HG02840 (cell line): Measurements from ENCODE around the gene VPS13D.

Experiments used
- ATAC-seq: cut with Tn5 transposase; IDR thresholded peaks from one replicate; pipeline ENCODE4 v1.9.1; 2021; ENCODE audit warnings: mild to moderate bottlenecking, moderate library complexity, moderate number of reproducible peaks; ENCODE audit not compliant: unreplicated experiment, low FRiP score

Gene VPS13D

DNA sequence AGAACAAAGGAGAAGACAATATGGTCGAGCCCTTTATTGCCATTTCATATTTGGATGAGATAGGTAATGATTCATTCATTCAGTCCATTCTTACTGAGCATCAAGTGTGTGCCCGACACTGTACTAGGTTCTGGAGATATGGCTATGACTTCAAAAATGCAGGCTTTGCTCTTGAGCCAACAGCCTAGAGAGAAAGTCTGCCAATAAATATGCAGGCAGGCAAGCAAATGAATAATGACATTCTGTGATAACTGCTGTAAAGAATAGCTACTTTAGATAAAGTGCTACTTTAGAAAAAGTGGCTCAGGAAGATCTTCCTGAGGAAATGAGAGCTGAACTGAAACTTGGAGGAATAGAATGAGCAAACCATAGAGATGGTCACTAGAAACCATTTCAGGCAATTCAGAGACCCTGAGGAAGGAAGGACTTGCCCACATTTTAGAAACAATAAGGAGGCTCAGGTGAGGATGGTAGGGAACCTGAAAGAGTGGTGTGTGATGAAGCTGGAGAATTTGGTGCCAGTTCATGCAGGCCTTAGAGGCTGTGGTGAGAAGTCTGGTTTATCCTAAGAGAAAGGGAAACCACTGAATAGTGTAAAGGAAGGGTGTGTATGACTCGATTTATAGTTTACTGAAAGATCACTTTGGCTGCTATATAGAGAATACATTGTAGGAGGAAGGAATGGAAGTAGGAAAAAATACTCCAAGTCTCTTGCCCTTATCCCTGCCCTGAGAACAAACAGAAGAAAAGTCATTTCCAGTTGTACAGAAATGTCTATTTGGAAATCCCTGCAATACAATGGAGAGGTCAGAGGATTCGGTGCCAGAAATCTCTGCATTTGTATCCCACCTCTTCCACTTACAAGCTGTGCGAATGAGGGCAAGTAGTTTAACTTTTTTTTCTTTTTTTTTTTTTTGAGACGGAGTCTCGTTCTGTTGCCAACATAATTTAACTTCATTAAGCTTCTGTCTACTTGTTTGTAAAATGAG is 167.9 kb downstream of the VPS13D start:
- ATAC-seq: no peak

DNA sequence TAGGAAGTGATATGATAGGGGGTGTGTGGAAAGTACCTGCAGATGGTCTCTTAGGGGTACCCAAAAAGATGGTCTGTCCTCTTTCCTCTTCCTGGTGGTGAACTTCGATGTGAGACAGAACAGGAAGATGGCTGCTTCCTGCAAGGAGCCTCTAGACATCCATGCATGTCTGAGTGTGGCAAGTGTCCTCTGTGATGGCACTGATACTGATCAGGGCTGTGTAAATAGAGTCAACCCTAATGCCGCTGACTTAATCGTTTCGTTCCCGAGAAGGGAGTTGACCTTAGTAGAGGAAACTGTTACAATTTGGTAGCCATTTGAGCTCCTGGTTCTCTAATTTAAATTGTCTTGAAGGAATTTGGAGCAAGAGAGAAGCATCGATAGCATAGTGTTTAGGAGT is 168.6 kb downstream of the VPS13D start:
- ATAC-seq: no peak

DNA sequence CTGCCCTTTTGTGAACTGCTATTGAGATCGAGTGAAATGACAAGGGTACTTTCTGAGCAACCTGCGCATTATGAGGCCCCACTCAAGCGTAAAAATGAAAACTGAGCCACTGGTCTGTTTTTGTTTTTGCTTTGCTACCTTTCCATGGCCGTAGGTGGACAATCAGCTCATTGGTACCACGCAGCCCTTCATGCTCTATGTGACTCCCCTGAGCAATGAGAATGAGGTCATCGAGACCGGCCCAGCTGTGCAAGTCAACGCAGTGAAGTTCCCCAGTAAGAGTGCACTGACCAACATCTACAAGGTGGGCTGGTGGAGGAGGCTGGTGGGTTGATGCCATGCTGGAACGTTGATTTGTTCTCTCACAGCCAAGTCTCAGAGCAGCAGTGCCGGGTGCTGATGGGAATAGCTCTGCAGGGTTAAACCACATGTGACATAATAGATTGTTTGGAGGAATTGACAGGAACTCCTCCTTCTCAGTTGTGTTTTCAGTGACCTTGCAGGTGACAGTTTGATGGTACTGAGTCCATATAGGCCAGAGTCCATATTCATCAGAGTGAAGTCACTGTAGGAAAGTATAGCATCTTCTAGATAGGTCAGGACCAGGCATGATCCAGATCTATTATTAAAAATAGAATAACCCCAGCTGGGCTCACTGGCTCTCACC is 170.3 kb downstream of the VPS13D start:
- no peak for ATAC-seq

DNA sequence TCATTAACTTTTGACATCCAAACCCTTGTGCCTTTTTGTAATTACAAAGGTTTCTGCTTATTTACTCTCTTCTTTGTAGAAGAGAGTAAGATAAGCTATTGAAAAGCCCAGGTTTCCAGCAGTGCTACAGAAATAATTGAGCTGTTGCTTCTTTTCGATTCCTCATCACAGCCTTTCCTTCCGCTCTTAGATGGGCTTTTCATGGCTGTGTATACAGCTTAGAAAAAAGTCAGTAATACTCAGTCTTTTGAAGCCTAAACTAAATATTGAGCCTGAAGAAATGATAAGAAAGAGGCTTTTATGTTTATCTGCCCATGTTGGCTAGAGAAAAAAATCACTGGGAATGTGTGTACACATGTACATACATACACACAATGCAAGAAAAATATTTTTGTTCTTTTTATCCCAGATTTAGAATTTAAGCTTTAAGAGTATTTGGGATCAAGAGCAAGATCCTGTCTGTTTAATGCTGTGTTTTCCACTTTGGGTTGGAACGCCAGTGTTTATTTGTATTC is 172.4 kb downstream of the VPS13D start:
- no peak for ATAC-seq

DNA sequence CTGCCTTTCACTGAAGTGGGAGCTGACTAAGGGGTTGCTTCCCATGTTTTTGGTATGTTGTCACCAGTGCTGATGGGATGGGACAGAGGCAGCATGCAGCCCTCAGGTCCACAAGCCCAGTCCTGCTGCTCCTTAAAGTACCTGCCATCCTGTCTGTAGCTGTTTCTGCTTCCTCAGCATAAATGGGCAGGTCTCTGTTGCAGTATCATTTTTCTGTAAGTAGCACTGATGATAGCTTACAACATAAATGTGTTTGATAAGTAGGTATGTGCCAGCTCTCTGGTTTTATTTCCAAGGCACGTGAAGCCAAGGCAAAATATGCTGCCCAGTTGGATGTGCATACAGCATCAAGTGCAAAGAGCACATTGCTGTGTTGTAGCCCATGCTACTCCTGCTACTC is 173.0 kb downstream of the VPS13D start:
- ATAC-seq: no peak

DNA sequence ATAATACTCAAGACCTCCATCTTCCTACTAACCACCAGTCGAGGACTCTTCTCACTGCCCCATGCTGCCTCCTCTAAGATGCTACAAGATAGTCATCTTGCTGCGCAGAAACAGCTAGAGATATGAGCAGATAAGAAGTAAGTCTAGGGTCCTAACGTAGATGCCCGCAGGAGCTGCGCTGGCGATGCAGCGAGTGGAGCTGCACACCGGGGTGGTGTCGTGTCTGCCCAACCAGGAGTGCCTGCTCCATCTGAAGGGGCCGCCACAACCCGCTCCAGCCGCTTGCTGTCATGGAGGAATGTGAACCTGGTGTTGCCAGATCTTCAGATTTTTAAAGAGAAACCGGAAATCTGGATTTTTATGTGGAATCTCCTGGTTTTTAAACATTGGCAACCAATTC is 175.1 kb downstream of the VPS13D start:
- ATAC-seq: no peak

DNA sequence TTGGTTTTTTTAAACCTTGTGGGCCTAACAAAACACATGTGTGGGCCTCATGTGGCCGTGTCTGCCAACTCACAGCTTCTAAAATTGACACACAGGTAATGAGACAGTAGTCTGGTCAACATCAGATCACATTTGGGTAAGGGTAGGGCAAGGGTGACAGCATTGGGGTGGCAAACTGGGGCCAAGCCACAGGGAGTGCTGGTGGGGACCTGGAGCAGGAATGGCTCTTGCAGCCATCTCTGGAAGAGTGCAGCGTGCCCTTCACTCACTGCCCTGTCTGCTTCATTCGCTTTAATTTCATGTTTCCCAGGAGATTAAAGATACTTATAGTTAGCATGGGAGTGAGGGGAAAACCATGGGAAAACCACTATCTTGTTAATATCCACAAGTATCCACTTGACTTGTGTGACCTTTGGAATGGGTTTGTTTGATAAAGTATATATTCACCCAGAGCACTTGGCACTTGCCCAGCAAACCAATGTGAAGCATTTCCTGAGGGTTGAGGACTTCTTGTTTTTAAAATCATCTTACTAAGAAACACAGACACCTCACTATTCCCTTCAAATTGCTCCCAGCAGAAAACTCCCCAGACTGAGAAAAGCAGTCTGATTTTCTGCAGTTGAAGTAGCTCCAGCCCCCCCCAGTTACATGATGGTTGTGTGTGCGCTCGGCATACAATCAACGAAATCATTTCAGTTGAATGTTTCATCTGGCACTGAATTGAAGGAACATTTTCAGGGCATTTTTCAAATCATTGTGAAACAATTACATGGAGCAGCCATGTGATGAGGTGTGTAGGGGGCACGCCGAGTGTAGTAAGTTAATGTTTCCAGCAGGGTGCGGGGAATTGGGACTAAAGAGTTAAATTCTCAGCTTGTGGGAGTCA is 175.7 kb downstream of the VPS13D start:
- ATAC-seq: no peak

DNA sequence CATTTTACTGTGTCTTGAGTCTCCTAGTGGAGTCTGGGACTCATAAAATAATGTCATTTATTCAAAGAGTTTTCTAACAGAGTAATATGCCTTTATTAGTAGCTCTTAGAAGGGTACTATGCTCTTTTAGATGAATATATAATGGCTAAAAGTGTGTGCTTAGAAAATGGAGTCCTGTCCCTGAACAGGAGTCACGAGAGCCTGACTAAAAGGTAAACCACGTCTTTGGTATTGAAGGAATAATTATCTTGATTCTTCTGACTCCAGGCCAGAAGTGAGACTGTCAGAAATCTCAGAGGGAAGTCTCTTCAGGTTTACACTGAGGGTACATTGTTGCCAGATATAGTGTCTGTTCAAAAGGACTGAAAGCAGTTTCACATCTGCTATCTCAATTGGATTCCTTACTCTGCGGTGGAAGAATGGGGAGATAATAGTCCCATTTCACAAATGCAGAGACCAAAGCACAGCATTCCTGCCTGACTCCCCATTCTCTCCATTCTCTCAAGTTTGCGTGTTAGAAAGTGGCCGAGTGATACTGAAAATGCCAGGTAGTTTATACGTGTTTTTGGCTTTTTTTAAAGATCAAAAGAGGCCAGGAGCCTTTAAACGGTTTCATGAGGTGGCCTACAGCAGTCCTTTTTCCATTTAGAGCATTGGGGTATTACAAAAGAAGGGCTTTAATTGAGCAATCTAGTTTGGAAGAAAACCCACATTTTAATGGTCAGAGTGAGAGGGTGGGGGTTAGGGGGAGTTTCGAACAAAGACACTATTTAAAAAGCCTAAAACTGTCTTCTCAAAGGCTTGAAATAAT is 176.6 kb downstream of the VPS13D start:
- no peak for ATAC-seq

DNA sequence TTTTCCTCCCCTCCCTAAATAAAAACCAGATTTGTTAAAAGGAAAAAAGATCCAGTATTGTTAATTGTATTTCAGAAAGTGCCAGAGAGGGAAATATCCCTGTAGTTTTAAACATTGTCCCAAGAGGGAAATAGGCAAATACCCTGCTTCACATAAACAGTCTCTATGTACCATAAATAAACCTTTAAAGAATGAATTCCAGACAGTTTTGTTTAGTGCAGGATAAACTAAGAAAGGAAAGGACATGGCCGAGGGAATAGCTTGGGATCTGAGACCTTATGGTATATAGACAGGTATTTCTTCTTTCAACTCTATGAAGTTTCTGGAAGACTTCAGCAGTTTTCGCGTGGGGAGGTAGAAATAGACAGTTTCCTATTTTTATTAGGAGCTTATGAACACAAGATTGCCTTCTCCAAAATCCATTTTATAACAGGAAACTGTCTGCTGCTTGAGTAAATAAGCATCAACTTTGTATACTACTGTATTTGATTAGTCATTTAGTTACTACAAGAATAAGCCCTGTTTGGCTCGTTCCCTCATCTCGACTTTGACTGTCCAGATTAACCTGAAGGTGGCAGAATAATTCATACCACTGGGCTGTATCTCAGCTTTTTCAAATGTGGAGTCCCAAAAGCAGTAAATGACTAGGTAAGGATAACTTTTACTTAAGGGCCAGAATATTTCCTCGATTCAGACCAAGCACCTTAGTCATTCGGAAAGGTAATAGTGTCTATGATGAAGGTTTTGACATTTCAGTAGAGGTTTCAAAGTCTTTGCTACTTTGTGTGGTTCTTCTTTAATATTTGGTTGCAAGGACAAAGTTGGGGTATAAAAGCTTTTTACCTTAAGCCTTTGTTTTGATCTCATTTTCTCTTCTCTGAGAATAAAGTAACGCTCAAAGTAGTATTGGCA is 177.5 kb downstream of the VPS13D start:
- no peak for ATAC-seq

DNA sequence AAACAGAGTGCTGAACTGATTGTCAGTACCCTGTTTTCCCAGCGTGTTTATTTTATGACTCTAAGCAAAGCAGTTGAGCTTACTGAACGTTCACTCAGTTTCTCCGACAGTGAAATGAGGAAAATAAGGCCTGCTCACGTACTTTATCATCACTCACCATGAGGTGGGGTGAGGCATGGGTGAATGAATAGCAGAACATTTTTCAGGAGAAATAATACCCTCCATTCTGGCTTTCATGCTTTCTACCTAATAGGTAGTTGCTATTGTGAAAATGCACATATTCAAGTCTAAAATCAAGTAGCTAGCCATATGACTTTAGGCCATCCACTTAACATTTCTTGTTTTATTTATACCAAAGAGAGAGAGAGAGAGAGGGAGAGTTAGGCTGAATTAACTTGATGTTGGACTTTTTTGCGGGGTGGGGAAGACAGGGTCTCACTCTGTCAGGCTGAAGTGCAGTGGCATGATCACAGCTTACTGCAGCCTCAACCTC is 178.2 kb downstream of the VPS13D start:
- ATAC-seq: no peak

DNA sequence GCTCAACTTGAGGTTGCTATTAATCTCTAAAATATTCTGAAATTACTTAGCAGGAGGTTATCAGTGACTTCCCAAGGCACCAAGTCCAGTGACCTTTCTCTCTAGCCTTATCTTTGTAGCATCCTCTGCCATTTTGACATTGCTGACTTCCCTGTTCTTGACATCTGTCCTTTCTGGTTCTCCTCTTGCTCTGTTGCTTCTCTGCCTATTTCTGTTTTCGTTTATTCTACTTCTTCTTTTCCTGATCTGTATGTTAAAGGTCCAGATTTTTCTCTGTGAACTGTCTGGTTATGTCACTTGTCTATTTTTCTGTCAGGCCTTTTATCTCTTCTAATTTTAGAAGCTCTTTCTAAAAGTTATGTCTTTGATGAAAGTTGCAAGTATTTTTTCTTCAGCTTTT is 178.8 kb downstream of the VPS13D start:
- ATAC-seq: no peak

DNA sequence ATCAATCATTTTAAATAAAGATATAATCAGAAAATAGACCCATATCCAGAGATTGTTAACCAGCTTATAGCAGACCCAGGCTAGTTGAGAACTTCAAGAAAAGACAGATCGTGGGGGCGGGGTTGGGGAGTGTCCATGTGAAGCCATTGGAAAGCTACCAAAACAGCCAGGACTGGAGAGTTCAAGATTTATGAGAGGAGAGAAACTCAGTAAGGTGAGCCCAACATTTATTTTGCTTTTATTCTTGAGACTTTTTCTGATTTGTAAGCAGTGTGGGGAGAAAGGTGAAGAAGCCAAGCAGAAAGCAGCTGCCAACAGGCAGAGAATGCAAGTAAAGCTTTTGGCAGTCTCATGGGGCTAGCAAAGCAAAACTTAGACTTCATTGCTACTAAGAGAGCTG is 179.9 kb downstream of the VPS13D start:
- ATAC-seq: no peak

DNA sequence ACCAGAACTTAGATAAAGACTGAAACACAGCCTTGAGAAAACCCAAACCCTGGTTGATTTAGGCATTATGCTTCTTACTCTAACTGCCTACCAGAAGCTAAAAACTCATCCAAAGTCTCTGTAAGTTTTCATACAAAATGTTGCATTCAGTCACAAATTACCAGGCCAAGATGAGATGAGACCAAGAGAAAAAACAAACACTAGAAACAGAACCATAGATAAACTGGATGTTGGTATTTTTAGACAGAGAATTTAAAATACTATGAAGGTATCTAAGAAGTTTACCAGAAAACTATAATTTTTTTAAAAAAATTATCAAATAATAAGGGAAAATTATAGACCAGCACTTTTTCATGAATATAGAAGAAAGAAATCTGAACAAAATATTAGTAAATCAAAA is 180.5 kb downstream of the VPS13D start:
- no peak for ATAC-seq

DNA sequence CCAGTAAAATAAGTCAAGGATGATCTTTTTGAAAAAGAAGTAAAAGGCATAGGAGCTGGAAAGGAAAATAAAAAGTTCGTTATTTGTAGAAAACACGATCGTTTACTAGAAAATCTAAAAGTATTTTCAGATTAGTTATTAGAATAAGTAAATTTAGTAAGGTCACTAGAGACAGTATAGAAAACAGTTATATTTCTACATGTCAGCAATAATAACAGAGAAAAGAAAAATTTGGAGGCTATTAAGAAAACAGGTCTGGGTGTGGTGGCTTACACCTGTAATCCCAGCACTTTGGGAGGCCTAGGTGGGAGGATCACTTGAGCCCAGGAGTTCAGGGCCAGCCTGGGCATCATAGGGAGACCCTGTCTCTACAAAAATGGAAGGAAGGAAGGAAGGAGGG is 181.3 kb downstream of the VPS13D start:
- no peak for ATAC-seq

DNA sequence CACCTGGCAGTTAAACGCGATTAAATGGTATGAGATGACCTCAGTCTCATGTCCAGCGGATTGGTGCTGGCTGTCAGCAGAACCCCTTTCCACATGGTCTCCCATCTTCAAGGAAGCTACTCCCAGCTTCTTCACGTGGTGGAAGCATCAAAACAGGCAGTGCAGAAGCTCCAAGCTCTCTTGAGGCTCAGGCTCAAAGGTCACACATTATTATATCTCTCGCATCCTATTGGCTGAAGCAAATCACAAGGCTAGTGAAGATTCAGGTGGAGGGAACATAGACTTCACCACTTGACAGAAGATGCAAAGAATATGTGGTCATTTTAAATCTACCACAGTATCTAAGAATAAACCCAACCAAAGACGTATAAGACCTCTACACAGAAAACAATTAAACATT is 181.9 kb downstream of the VPS13D start:
- ATAC-seq: no peak

DNA sequence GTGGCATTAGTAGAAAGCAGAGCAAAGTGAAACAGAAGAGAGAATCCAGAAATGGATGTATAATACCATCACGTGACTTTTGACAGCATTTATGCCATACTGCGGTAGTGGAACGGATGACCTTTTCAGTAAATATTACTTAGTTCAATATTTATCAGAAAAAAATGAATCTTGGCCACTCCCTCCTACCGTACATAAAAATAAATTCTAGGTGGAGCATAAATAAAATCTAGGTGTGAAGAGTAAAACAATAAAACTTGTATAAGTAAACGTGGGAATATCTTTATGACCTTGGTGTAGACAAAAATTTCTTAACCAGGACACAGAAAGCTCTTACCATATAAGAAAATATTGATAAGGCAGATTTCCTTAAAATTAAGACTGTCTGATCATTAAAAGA is 182.6 kb downstream of the VPS13D start:
- no peak for ATAC-seq

DNA sequence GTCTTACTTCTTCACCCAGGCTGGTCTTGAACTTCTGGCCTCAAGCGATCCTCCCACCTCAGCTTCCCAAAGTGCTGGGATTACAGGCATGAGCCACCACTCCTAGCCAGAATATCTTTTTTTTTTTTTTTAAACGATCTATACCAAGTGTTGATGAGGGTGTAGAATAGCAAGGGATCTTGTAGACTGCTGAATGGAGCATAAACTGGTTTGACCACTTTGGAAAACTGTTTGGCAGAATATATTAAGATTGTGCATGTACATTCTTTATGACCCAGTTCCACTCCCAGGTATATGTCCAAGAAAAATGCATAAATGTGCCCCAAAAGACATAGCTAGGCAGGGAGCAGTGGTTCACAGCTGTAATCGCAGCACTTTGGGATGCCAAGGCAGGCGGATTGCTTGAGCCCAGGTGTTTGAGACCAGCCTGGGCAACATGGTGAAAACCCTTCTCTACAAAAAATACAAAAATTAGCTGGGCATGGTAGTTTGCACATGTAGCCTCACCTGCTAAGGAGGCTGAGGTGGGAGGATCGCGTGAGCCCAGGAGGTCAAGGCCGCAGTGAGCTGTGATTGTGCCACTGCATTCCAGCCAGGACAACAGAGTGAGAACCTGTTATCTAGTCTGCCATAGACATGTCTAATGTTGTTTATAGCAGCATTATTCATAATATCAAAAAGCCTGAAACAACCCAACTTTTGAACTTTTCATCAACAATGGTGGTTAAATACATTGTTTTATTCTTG is 184.0 kb downstream of the VPS13D start:
- no peak for ATAC-seq

DNA sequence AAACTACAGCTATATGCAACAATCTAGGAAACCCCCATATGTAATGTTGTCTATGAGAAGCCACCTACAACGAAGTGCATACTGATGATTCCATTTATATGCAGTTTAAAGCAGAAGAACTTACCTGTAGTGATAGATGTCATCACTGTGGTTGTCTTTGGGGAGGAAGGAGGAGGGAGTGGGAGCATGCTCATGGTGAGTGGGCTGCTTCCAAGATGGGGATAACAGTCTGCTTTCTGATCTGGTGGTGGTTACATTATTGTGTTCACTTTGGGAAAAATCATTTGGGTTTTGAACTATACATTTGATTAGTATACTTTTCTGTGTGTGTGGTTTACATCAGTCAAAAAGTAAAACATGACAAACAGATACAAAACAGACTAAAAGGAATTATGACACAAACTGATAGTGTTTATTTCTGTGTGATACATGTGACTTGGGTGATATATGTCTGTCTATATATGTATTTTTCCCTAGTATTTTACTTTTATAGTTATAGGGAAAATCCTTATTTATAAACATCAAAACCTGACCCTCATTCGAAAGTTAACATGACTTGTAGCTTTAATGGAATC is 184.7 kb downstream of the VPS13D start:
- no peak for ATAC-seq
